IMR-90 (cell line): ENCODE results near the gene EIF4ENIF1. TPM values are rescaled to one million over a fixed set of nuclear protein-coding genes. Genes with fewer than 3 reads are reported as not detected.
A peak's percentile ranks its signal among the peaks of the same experiment; 100 is the strongest.

ENCODE experiments used
- ATAC-seq: fragments of 200-7000 bp; cut with Tn5 transposase; 2 replicates; pipeline ENCODE4 v1.9.1; 2020; ENCODE audit warnings: low read depth, mild to moderate bottlenecking, moderate library complexity
- BruUV-seq: library from RNA; stranded (reverse); fragments of 400-500 nt; replicated peaks from 2 replicates; lab custom pipeline; 2021; lab: Mats Ljungman, UMichigan
- CTCF ChIA-PET: fragments of 300-600 bp; formaldehyde crosslinking; extraction: SDS; loops from one replicate; lab custom pipeline; 2021; ENCODE audit warnings: antibody characterized with exemption; lab: Yijun Ruan, JAX
- POLR2A ChIA-PET: fragments of 300-600 bp; sonication (Branson Sonifier 250); formaldehyde crosslinking; loops from one replicate; lab custom pipeline; 2022; ENCODE audit warnings: antibody characterized with exemption; ENCODE audit not compliant: unreplicated experiment; lab: Charles Lee
- DNase-seq: peaks from one replicate; pipeline ENCODE4 v3.0.0; 2013
- H2AFZ ChIP-seq: replicated peaks from 2 replicates; pipeline ENCODE3; 2013; ENCODE audit warnings: low read length, mild to moderate bottlenecking; ENCODE audit not compliant: poor library complexity
- H2AK5ac ChIP-seq: 2 replicates; pipeline ENCODE4 v1.6.1; 2013; ENCODE audit warnings: low read depth, low read length, inconsistent platforms
- H2AK9ac ChIP-seq: replicated peaks from 2 replicates; pipeline ENCODE3; 2013; ENCODE audit warnings: mild to moderate bottlenecking, low read depth, low read length, moderate library complexity; ENCODE audit not compliant: poor library complexity
- H2BK120ac ChIP-seq: 2 replicates; pipeline ENCODE4 v1.6.1; 2013; ENCODE audit warnings: low read depth, low read length, inconsistent platforms
- H2BK15ac ChIP-seq: 3 replicates; pipeline ENCODE4 v1.6.1; 2013; ENCODE audit warnings: low read depth, low read length, inconsistent platforms
- H2BK20ac ChIP-seq: 2 replicates; pipeline ENCODE4 v1.6.1; 2013; ENCODE audit warnings: low read depth, mild to moderate bottlenecking, inconsistent platforms, low read length, moderate library complexity
- H2BK5ac ChIP-seq: 2 replicates; pipeline ENCODE4 v1.6.1; 2013; ENCODE audit warnings: mild to moderate bottlenecking, low read depth, low read length, inconsistent platforms; ENCODE audit not compliant: poor library complexity, severe bottlenecking
- H3K14ac ChIP-seq: replicated peaks from 2 replicates; pipeline ENCODE4 v1.6.1; 2013; ENCODE audit warnings: low read depth, low read length, inconsistent platforms
- H3K18ac ChIP-seq: 2 replicates; pipeline ENCODE4 v1.6.1; 2013; ENCODE audit warnings: low read depth, low read length, control low read depth
- H3K23ac ChIP-seq: 2 replicates; pipeline ENCODE4 v1.6.1; 2013; ENCODE audit warnings: low read depth, low read length, inconsistent platforms
- H3K27ac ChIP-seq: 2 replicates; pipeline ENCODE4 v1.5.1; 2013; ENCODE audit warnings: mild to moderate bottlenecking, control low read depth, low read length; ENCODE audit not compliant: insufficient read depth
- H3K27me3 ChIP-seq: 2 replicates; pipeline ENCODE4 v1.6.1; 2013; ENCODE audit warnings: low read length; ENCODE audit not compliant: control insufficient read depth, insufficient read depth
- H3K36me3 ChIP-seq: 2 replicates; pipeline ENCODE4 v1.6.1; 2013; ENCODE audit warnings: low read length, mixed read lengths; ENCODE audit not compliant: control insufficient read depth, insufficient read depth
- H3K4ac ChIP-seq: 2 replicates; pipeline ENCODE4 v1.6.1; 2013; ENCODE audit warnings: low read depth, low read length, inconsistent platforms
- H3K4me1 ChIP-seq: 2 replicates; pipeline ENCODE4 v1.6.1; 2013; ENCODE audit warnings: low read length, mixed read lengths; ENCODE audit not compliant: control insufficient read depth, insufficient read depth
- H3K4me2 ChIP-seq: 2 replicates; pipeline ENCODE4 v1.6.1; 2013; ENCODE audit warnings: low read depth, mild to moderate bottlenecking, control low read depth, low read length, moderate library complexity
- H3K4me3 ChIP-seq: 2 replicates; pipeline ENCODE4 v1.5.1; 2013; ENCODE audit warnings: low read depth, mild to moderate bottlenecking, control low read depth, low read length, moderate library complexity; ENCODE audit not compliant: insufficient read depth
- H3K56ac ChIP-seq: 2 replicates; pipeline ENCODE4 v1.6.1; 2013; ENCODE audit warnings: low read length, inconsistent platforms; ENCODE audit not compliant: insufficient read depth; ENCODE audit errors: extremely low read depth
- H3K79me1 ChIP-seq, 2 experiments: 2 replicates each; pipeline ENCODE4 v1.6.1; 2013; ENCODE audit warnings: low read length in 2 of 2, inconsistent platforms in 1 of 2, low read depth in 1 of 2
- H3K9ac ChIP-seq: 2 replicates; pipeline ENCODE4 v1.6.1; 2013; ENCODE audit warnings: low read depth, low read length, control low read depth
- H3K9me1 ChIP-seq: 2 replicates; pipeline ENCODE4 v1.6.1; 2013; ENCODE audit warnings: low read length, inconsistent platforms; ENCODE audit not compliant: insufficient read depth
- H3K9me3 ChIP-seq: 2 replicates; pipeline ENCODE4 v1.6.1; 2013; ENCODE audit warnings: low read length; ENCODE audit not compliant: control insufficient read depth, insufficient read depth
- H4K20me1 ChIP-seq: 2 replicates; pipeline ENCODE4 v1.6.1; 2013; ENCODE audit warnings: low read length, inconsistent platforms; ENCODE audit not compliant: insufficient read depth
- H4K5ac ChIP-seq: 2 replicates; pipeline ENCODE4 v1.6.1; 2013; ENCODE audit warnings: mild to moderate bottlenecking, low read depth, low read length, control low read depth
- H4K8ac ChIP-seq, 2 experiments: 2 replicates each; pipeline ENCODE4 v1.6.1; 2013; ENCODE audit warnings: low read depth in 2 of 2, low read length in 2 of 2, control low read depth in 1 of 2, inconsistent platforms in 1 of 2
- H4K91ac ChIP-seq: 2 replicates; pipeline ENCODE4 v1.6.1; 2013; ENCODE audit warnings: low read depth, low read length, inconsistent platforms; ENCODE audit not compliant: insufficient read depth
- BHLHE40 ChIP-seq: fragments of 150-350 bp; IDR thresholded peaks from 2 replicates; pipeline ENCODE4 v1.6.1; 2016; ENCODE audit warnings: mild to moderate bottlenecking, low read depth, low read length
- CHD1 ChIP-seq: IDR thresholded peaks from 2 replicates; pipeline ENCODE4 v1.6.1; 2012; ENCODE audit warnings: low read depth, low read length, improper control_type of control experiment
- FOS ChIP-seq: fragments of 150-350 bp; IDR thresholded peaks from 2 replicates; pipeline ENCODE4 v1.6.1; 2016; ENCODE audit warnings: low read depth, low read length
- MAFK ChIP-seq: IDR thresholded peaks from 2 replicates; pipeline ENCODE4 v1.6.1; 2012; ENCODE audit warnings: low read depth, low read length, improper control_type of control experiment
- MAZ ChIP-seq: IDR thresholded peaks from 2 replicates; pipeline ENCODE4 v1.6.1; 2012; ENCODE audit warnings: low read depth, mild to moderate bottlenecking, low read length, improper control_type of control experiment, moderate library complexity, borderline replicate concordance
- NFE2L2 ChIP-seq: fragments of 150-350 bp; IDR thresholded peaks from 2 replicates; pipeline ENCODE4 v1.6.1; 2016; ENCODE audit warnings: low read depth, mild to moderate bottlenecking, low read length
- RCOR1 ChIP-seq: IDR thresholded peaks from 2 replicates; pipeline ENCODE4 v1.6.1; 2012; ENCODE audit warnings: mild to moderate bottlenecking, low read length, improper control_type of control experiment; ENCODE audit not compliant: insufficient replicate concordance
- RFX5 ChIP-seq: IDR thresholded peaks from 2 replicates; pipeline ENCODE4 v1.8.0; 2012; ENCODE audit warnings: low read depth, mild to moderate bottlenecking, low read length, moderate library complexity
- SMC3 ChIP-seq: fragments of 150-350 bp; IDR thresholded peaks from 2 replicates; pipeline ENCODE4 v1.6.1; 2016; ENCODE audit warnings: low read depth, mild to moderate bottlenecking, antibody characterized with exemption, low read length, moderate library complexity
- WGBS, 2 experiments: methylation state at CpG; one replicate each; pipeline versions ENCODE4 v1.1.5 to v1.1.7; 2013; ENCODE audit warnings: missing lambda C conversion rate in 2 of 2; ENCODE audit not compliant: insufficient read length in 1 of 2; ENCODE audit errors: extremely low coverage in 2 of 2; 5-methylcytosine and 5-hydroxymethylcytosine counted together
- dilution Hi-C: fragments of 300-500 bp; cut with HindIII; formaldehyde crosslinking; loops from one replicate; pipeline ENCODE4 v1.14.3; 2018; ENCODE audit warnings: low sequenced_read_pairs; ENCODE audit not compliant: unreplicated experiment
- in situ Hi-C: fragments of 300-500 bp; cut with MboI; formaldehyde crosslinking; loops from 3 replicates; pipeline ENCODE4 v1.14.3; 2019; ENCODE audit warnings: low sequenced_read_pairs, inconsistent platforms, mixed read lengths
- intact Hi-C: fragments of 100-400 bp; cut with micrococcal nuclease; formaldehyde crosslinking; loops from 2 replicates; pipeline ENCODE4 v1.10.0; 2022
- polyA plus RNA-seq, 3 experiments: library from polyadenylated mRNA; depleted of rRNA; stranded (reverse); fragments of >200 nt; gene quantifications; 2 replicates each; pipeline ENCODE4 v1.2.3, GENCODE V29; 2012; ENCODE audit warnings: low replicate concordance in 1 of 3
- total RNA-seq: library from RNA; depleted of rRNA; stranded (reverse); fragments of >200 nt; gene quantifications from 2 replicates; pipeline ENCODE4 v1.2.3, GENCODE V29; 2012
- TF ChIP-seq, protein P1 (sequence below): fragments of 150-350 bp; IDR thresholded peaks from 2 replicates; pipeline ENCODE4 v1.6.1; 2017; ENCODE audit warnings: mild to moderate bottlenecking, antibody characterized with exemption, low read length, low read depth
- TF ChIP-seq, protein P2 (sequence below): fragments of 150-350 bp; IDR thresholded peaks from 2 replicates; pipeline ENCODE4 v1.6.1; 2016; ENCODE audit warnings: low read depth, mild to moderate bottlenecking, low read length, moderate library complexity, borderline replicate concordance

EIF4ENIF1 gene
- total and polyA plus RNA-seq, 2 of the 4 experiments (the other 2 are of a cell fraction) = 14.7 to 16.0 TPM

DNA sequence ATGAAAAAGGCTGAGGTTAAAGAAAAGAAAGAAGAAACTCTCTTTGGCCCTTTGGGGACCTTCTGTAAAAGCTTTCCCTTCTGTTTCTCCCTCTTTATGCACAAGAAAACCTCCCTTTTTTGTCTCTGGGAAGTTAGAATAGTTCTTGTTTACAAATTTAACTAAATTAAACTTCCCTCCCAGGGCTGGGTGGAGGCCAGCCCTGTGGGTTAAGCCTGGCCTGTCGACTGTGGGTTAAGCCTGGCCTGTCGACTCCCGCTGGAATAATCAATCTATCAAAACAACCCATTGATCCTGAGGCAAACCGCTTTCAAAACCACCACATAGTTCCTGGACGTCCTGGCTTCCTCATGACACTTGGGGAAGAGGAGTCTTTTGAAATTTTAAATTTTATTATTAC, 91.4 kb downstream of the EIF4ENIF1 start:
- Histone ChIP-seq H3K9me3 (no peaks in the 10 kb centered on the region), H3K4me3 (no peak overlapping the region), H3K27ac (peak overlapping the region; percentile 54; the same call in 1 of the 2 replicates), H3K23ac (peak overlapping the region; percentile 34), H4K8ac (peak overlapping the region; percentile 98 to 99), H3K4ac (peak overlapping the region; percentile 65; the same call in 1 of the 2 replicates), H2BK120ac (no peak overlapping the region), H2AK9ac (no peak overlapping the region), H3K79me1 (peaks cover 14 to 38% of the 10 kb centered on the region in 2 experiments), H3K9me1 (peaks cover 2% of the 10 kb centered on the region; the same call in 1 of the 2 replicates), H3K4me2 (peak overlapping the region; percentile 12; the same call in 1 of the 2 replicates), H2AK5ac (no peak overlapping the region), H4K91ac (peak overlapping the region; percentile 33; the same call in 1 of the 2 replicates), H2AFZ (peak overlapping the region; percentile 86), H3K56ac (no peak overlapping the region; the same call in 1 of the 2 replicates), H2BK20ac (no peak overlapping the region), H4K5ac (peak overlapping the region; percentile 66), H3K4me1 (peaks cover 2% of the 10 kb centered on the region; the same call in 1 of the 2 replicates), H3K14ac (no peak overlapping the region; the same call in 1 of the 2 replicates), H4K20me1 (peaks cover 6% of the 10 kb centered on the region), H3K36me3 (peaks cover 4% of the 10 kb centered on the region), H2BK5ac (peak overlapping the region; percentile 55), H3K27me3 (no peaks in the 10 kb centered on the region), H2BK15ac (no peak overlapping the region; the same call in 2 of the 3 replicates), H3K9ac (peak overlapping the region; percentile 31), H3K18ac (peak overlapping the region; percentile 27; the same call in 1 of the 2 replicates)
- DNase-seq (peak; percentile 6), ATAC-seq (no peak)
- TF ChIP-seq, protein P1, sequence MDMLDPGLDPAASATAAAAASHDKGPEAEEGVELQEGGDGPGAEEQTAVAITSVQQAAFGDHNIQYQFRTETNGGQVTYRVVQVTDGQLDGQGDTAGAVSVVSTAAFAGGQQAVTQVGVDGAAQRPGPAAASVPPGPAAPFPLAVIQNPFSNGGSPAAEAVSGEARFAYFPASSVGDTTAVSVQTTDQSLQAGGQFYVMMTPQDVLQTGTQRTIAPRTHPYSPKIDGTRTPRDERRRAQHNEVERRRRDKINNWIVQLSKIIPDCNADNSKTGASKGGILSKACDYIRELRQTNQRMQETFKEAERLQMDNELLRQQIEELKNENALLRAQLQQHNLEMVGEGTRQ = no peak
- TF ChIP-seq RFX5 (no peak), SMC3 (no peak), MAFK (no peak), FOS (no peak), BHLHE40 (no peak), CHD1 (no peak), RCOR1 (no peak), MAZ (no peak), NFE2L2 (no peak)
- TF ChIP-seq, protein P2, sequence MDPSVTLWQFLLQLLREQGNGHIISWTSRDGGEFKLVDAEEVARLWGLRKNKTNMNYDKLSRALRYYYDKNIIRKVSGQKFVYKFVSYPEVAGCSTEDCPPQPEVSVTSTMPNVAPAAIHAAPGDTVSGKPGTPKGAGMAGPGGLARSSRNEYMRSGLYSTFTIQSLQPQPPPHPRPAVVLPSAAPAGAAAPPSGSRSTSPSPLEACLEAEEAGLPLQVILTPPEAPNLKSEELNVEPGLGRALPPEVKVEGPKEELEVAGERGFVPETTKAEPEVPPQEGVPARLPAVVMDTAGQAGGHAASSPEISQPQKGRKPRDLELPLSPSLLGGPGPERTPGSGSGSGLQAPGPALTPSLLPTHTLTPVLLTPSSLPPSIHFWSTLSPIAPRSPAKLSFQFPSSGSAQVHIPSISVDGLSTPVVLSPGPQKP = no peak
- in situ Hi-C loops (loop anchor here (5.0 kb wide), 1 partner anchor 51 kb away; the partner anchor contains the start of gene PATZ1), intact Hi-C loops (no loop called here), dilution Hi-C loops (no loop called here)
- BruUV-seq = no TSS peak
- whole genome bisulfite sequencing, 2 experiments = no CpG with 5 or more reads among the region's 5 CpGs
- ChIA-PET CTCF (no interaction called here), POLR2A (no interaction called here)
